Osteocyte (in vitro differentiated cells): ENCODE results near the gene CLGN. TPM values are rescaled to one million over a fixed set of nuclear protein-coding genes. Genes with fewer than 3 reads are reported as not detected.

ENCODE experiments used
- DNase-seq: peaks from one replicate; pipeline ENCODE4 v3.0.0; 2021; ENCODE audit warnings: mixed read lengths; ENCODE audit not compliant: unreplicated experiment; ENCODE audit errors: extremely low spot score
- H3K27ac Mint-ChIP-seq: one replicate; pipeline ENCODE4 v1.8.0; 2021; ENCODE audit warnings: mild to moderate bottlenecking, mixed read lengths; ENCODE audit not compliant: unreplicated experiment
- H3K27me3 Mint-ChIP-seq: one replicate; pipeline ENCODE4 v1.8.0; 2021; ENCODE audit warnings: mixed read lengths; ENCODE audit not compliant: unreplicated experiment
- H3K36me3 Mint-ChIP-seq: one replicate; pipeline ENCODE4 v1.8.0; 2021; ENCODE audit warnings: mixed read lengths; ENCODE audit not compliant: unreplicated experiment
- H3K4me1 Mint-ChIP-seq: one replicate; pipeline ENCODE4 v1.8.0; 2021; ENCODE audit warnings: mixed read lengths; ENCODE audit not compliant: unreplicated experiment
- H3K4me3 Mint-ChIP-seq: one replicate; pipeline ENCODE4 v1.8.0; 2021; ENCODE audit warnings: mild to moderate bottlenecking, moderate library complexity, mixed read lengths; ENCODE audit not compliant: unreplicated experiment
- H3K9me3 Mint-ChIP-seq: one replicate; pipeline ENCODE4 v1.8.0; 2021; ENCODE audit warnings: mixed read lengths; ENCODE audit not compliant: unreplicated experiment
- CTCF ChIP-seq: fragments of 200-600 bp; sonication (generic); IDR thresholded peaks from 2 replicates; pipeline ENCODE4 v1.5.0; 2021; ENCODE audit warnings: antibody characterized with exemption, mild to moderate bottlenecking, moderate library complexity
- total RNA-seq: library from RNA; stranded (reverse); gene quantifications from 2 replicates; pipeline ENCODE4 v1.2.1, GENCODE V29; 2021

CLGN gene
- total RNA-seq, 1 donor from 2014 or later = not detected

GRCh38 chr4:140358281-140358680, 69.2 kb downstream of the CLGN start:
- no peak overlapping the region for H3K27ac Mint-ChIP-seq
- no peak overlapping the region for H3K4me3 Mint-ChIP-seq
- H3K36me3 Mint-ChIP-seq = no peaks in the 10 kb centered on the region
- H3K4me1 Mint-ChIP-seq = no peaks in the 10 kb centered on the region
- no peaks in the 10 kb centered on the region for H3K9me3 Mint-ChIP-seq
- no peak for DNase-seq
- TF ChIP-seq CTCF = no peak
- H3K27me3 Mint-ChIP-seq = peaks cover 34% of the 10 kb centered on the region

GRCh38 chr4:140357868-140358267, 69.6 kb downstream of the CLGN start:
- DNase-seq = no peak
- no peak overlapping the region for H3K27ac Mint-ChIP-seq
- H3K27me3 Mint-ChIP-seq = peaks cover 34% of the 10 kb centered on the region
- H3K36me3 Mint-ChIP-seq = no peaks in the 10 kb centered on the region
- TF ChIP-seq CTCF = no peak
- H3K9me3 Mint-ChIP-seq = no peaks in the 10 kb centered on the region
- H3K4me1 Mint-ChIP-seq = no peaks in the 10 kb centered on the region
- no peak overlapping the region for H3K4me3 Mint-ChIP-seq

GRCh38 chr4:140355288-140355687, 72.2 kb downstream of the CLGN start:
- H3K27ac Mint-ChIP-seq = no peak overlapping the region
- H3K4me3 Mint-ChIP-seq = no peak overlapping the region
- H3K4me1 Mint-ChIP-seq = no peaks in the 10 kb centered on the region
- no peak for TF ChIP-seq CTCF
- H3K27me3 Mint-ChIP-seq = peaks cover 45% of the 10 kb centered on the region
- H3K9me3 Mint-ChIP-seq = no peaks in the 10 kb centered on the region
- DNase-seq = no peak
- H3K36me3 Mint-ChIP-seq = no peaks in the 10 kb centered on the region

GRCh38 chr4:140353786-140354185, 73.7 kb downstream of the CLGN start:
- H3K36me3 Mint-ChIP-seq = no peaks in the 10 kb centered on the region
- H3K4me3 Mint-ChIP-seq = no peak overlapping the region
- H3K4me1 Mint-ChIP-seq = no peaks in the 10 kb centered on the region
- no peak for DNase-seq
- no peaks in the 10 kb centered on the region for H3K9me3 Mint-ChIP-seq
- H3K27me3 Mint-ChIP-seq = peaks cover 58% of the 10 kb centered on the region
- TF ChIP-seq CTCF = no peak
- H3K27ac Mint-ChIP-seq = no peak overlapping the region

- TF ChIP-seq CTCF = no peak
- Mint-ChIP-seq H3K27ac (no peak overlapping the region), H3K4me1 (no peaks in the 10 kb centered on the region), H3K4me3 (no peak overlapping the region), H3K9me3 (no peaks in the 10 kb centered on the region), H3K36me3 (no peaks in the 10 kb centered on the region), H3K27me3 (peaks cover 45% of the 10 kb centered on the region)
- no peak for DNase-seq
These were observed 76.1 kb downstream of the CLGN start for GRCh38 chr4:140351093-140352075.
